ENCODE data around the gene SOX2.

- TF ChIP-seq CTCF (IDR thresholded peaks at IDR 0.05; ENCODE audit: insufficient read depth, low read length, poor library complexity, severe bottlenecking) (no peak), EZH2phosphoT487 (conservative IDR thresholded peaks at IDR 0.05; ENCODE audit: low read length) (no peak)
These were observed 464 bp downstream of the SOX2 start for GRCh38 chr3:181712226-181712552.

All from SU-DHL-6 (cell line).